ENCODE measurements around the gene SLC25A20. TPM values are rescaled to one million over a fixed set of nuclear protein-coding genes. Genes with fewer than 3 reads are reported as not detected.

SLC25A20 gene
- total RNA-seq, 2 experiments from 2014 or later: 19.2 to 23.9 TPM

DNA sequence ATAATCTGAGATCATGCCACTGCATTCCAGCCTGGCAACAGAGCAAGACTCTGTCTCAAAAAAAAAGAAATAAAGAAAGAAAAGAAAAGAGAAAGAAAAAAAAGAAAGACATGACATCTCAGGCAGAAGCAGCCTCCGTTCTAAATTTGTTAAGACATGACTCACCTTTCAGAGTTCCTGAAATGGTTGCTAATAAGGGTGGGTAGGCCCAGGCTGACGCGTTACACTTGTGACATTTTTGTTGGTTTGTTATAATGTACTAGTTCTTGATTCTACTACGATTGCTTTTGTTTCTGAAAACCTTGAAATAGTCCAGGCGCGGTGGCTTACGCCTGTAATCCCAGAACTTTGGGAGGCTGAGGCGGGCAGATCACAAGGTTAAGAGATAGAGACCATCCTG is 21.0 kb downstream of the SLC25A20 start:
- Mint-ChIP-seq H3K9me3 (no peaks in the 10 kb centered on the region), H3K27ac (no peak overlapping the region), H3K4me3 (no peak overlapping the region), H3K27me3 (no peaks in the 10 kb centered on the region), H3K4me1 (no peaks in the 10 kb centered on the region), H3K36me3 (peaks cover 9% of the 10 kb centered on the region)
- no peak for DNase-seq

DNA sequence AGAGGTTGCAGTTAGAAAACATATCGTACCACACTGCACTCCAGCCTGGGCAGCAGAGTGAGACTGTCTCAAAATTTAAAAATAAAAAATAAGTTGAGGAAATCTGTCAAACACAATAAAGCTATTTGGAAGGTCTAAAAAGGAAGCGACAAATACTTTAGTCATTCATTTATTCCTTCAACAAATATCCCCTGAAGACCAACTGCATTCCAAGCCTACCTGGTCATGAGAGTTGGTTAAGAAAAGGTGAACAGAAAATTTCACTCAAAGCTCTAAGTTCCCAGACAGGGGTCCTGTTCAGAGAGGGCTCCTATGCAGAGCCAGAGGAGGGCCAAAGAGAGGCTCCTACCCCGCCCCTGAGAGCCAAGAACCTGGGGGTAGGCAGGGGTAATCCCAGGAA is 35.6 kb downstream of the SLC25A20 start:
- Mint-ChIP-seq H3K36me3 (peaks cover 3% of the 10 kb centered on the region), H3K4me3 (no peak overlapping the region), H3K27me3 (no peaks in the 10 kb centered on the region), H3K9me3 (no peaks in the 10 kb centered on the region), H3K27ac (no peak overlapping the region), H3K4me1 (peaks cover 2% of the 10 kb centered on the region)
- DNase-seq: no peak

DNA sequence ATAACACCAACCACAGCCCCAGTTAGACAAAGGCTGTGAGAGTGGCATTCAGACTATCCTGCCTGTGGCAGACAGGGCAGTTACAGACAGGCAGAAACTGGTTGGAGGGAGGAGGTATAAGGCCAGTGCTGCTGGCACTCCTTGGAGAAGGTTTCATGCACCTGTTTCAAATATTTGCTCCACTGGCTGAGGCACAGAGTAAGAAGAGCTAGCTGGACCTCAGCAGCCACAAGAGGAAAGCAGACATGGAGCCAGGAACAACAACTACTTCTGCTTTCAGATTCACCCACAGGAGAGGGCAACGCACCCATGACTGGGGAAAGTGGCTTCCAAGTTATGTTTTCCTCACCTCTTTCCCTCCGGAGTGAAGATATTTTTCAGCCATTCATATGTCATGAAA is 39.5 kb downstream of the SLC25A20 start:
- Mint-ChIP-seq H3K4me1 (peaks cover 2% of the 10 kb centered on the region), H3K4me3 (no peak overlapping the region), H3K27me3 (no peaks in the 10 kb centered on the region), H3K36me3 (peaks cover 3% of the 10 kb centered on the region), H3K9me3 (no peaks in the 10 kb centered on the region), H3K27ac (no peak overlapping the region)
- no peak for DNase-seq

DNA sequence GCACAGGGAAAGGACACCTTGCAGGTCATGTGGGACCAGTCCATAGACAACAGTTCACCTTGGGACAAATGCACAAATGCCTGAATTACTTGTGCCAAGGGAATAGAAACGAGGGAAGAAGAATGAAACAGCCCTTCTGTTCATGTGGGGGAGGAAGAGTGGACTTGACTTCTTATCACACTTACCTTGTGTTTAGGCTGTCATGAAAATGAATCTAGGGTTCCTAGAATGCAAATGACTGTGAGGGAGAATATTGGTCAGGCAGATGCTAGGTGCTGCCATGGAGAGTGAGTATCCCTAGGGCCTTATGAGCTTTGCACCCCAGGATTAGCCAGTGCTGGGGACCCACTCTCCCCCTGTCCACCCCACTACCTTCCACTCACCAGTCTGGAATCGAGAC is 40.0 kb downstream of the SLC25A20 start:
- no peak for DNase-seq
- Mint-ChIP-seq H3K4me1 (peaks cover 2% of the 10 kb centered on the region), H3K9me3 (no peaks in the 10 kb centered on the region), H3K36me3 (peaks cover 3% of the 10 kb centered on the region), H3K4me3 (no peak overlapping the region), H3K27ac (no peak overlapping the region), H3K27me3 (no peaks in the 10 kb centered on the region)

DNA sequence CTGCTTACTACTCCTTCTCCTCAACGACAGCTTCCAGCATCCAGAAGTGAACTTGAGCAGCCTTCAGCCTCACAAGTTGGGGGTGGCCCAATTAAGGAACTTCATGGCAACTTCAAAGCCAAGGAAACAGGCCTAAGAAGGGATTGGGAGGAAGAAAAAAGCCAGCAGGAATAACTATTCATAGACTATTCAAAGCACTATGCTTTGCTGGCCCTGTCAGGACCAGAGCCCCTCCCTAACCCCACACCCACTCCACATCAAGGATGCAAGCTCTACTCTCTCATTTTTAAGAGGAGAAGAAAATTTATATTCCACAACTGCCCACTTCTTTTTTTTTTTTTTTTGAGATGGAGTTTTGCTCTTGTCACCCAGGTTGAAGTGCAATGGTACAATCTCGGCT is 41.0 kb downstream of the SLC25A20 start:
- H3K27me3 Mint-ChIP-seq: no peaks in the 10 kb centered on the region
- no peak overlapping the region for H3K27ac Mint-ChIP-seq
- H3K9me3 Mint-ChIP-seq: no peaks in the 10 kb centered on the region
- no peak for DNase-seq
- peaks cover 1% of the 10 kb centered on the region for H3K4me1 Mint-ChIP-seq
- H3K4me3 Mint-ChIP-seq: no peak overlapping the region
- peaks cover 3% of the 10 kb centered on the region for H3K36me3 Mint-ChIP-seq

DNA sequence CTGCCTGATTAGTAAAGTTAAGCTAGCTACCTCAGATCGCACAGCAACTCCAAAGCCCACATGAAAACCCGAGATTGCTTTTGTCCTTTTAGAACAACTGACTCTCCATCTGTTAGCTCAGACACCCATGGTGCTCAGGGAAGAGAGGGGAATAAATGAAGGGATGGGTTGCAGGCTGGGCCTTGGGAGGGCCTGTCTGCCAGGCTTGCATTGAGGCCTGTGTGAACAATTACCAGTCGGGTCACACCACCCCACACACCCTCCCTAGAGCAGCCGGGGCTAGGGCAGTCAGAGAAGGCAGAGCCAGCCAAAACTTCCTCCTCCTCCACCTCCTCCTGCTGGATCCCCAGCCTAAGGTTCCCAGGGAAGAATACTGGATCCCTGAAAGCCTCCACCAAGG is 42.2 kb downstream of the SLC25A20 start:
- no peak for DNase-seq
- H3K27me3 Mint-ChIP-seq: no peaks in the 10 kb centered on the region
- no peaks in the 10 kb centered on the region for H3K9me3 Mint-ChIP-seq
- H3K4me1 Mint-ChIP-seq: no peaks in the 10 kb centered on the region
- H3K4me3 Mint-ChIP-seq: no peak overlapping the region
- no peak overlapping the region for H3K27ac Mint-ChIP-seq
- no peaks in the 10 kb centered on the region for H3K36me3 Mint-ChIP-seq

DNA sequence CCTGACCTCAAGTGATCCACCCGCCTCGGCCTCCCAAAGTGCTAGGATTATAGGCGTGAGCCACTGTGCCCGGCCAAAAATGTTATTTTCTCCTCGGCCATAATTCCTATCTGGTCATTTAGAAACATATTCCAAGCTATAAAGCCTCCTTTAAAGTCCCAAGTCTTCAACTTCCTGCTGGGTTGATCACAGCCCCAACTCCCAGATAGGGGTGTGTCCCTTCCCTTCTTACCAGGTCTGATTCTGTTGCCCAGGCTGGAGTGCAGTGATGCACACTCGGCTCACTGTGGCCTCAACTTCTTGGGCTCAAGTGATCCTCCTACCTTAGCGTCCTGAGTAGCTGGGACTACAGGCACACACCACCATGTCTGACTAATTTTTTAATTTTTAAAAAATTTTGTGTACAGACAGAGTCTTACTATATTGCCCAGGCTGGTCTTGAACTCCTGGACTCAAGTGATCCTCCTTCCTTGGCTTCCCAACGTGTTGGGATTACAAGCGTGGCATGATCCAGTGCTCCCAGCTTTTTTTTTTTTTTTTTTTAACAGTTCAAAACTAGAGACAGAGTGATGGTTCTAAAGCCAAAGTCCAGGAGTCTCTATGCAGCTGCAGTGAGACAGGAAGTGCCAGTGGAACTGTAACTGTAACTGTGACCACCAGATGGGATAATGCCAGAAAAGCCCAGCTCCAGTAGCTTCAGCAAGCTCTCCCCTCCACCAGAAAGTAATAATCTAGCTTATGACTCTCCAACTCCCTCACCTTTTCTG is 42.8 kb downstream of the SLC25A20 start:
- no peaks in the 10 kb centered on the region for H3K27me3 Mint-ChIP-seq
- no peak overlapping the region for H3K4me3 Mint-ChIP-seq
- no peaks in the 10 kb centered on the region for H3K9me3 Mint-ChIP-seq
- H3K4me1 Mint-ChIP-seq: no peaks in the 10 kb centered on the region
- H3K36me3 Mint-ChIP-seq: no peaks in the 10 kb centered on the region
- no peak for DNase-seq
- H3K27ac Mint-ChIP-seq: no peak overlapping the region

DNA sequence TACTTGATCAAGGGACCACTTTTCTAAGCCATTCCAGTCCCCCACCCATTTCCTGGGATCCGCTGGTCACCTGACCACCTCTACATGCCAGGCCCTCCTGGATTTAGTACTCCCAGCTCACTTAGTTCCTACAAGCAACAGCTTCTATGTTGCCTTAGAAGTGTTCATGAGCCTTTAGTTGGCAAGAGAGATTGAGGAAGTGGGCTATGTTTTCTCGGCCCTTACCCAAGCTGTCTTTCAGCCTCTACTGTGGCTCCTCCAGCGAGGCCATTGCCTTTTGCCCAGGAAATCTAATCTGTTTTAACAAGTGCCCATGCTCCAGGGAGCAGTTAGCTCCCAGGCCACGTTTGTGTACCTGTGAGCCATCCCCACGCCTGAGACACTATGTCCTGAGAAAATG is 46.5 kb downstream of the SLC25A20 start:
- Mint-ChIP-seq H3K27ac (no peak overlapping the region), H3K4me3 (no peak overlapping the region), H3K9me3 (no peaks in the 10 kb centered on the region), H3K36me3 (no peaks in the 10 kb centered on the region), H3K27me3 (no peaks in the 10 kb centered on the region), H3K4me1 (peaks cover 9% of the 10 kb centered on the region)
- DNase-seq: no peak

DNA sequence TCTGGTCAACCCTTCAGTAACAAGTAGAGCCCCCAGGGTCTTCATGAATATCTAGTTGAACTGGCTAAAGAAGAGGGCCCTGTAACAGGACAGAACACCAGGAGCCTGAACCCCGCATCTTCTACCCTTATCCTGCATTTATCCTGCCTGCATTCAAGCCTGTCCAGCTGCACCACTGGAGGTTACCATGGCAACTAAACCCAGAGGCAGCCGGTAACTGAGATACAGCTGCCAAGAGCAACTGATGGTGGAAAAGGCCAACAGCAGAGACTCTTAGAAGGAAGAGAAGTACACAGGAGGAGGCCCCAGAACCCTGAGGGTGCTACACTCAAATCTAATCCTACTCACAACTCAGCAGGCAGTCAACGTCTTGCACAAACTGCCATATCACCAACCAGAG is 47.3 kb downstream of the SLC25A20 start:
- Mint-ChIP-seq H3K4me1 (peaks cover 13% of the 10 kb centered on the region), H3K27me3 (no peaks in the 10 kb centered on the region), H3K9me3 (no peaks in the 10 kb centered on the region), H3K36me3 (no peaks in the 10 kb centered on the region), H3K4me3 (no peak overlapping the region), H3K27ac (no peak overlapping the region)
- DNase-seq: no peak

DNA sequence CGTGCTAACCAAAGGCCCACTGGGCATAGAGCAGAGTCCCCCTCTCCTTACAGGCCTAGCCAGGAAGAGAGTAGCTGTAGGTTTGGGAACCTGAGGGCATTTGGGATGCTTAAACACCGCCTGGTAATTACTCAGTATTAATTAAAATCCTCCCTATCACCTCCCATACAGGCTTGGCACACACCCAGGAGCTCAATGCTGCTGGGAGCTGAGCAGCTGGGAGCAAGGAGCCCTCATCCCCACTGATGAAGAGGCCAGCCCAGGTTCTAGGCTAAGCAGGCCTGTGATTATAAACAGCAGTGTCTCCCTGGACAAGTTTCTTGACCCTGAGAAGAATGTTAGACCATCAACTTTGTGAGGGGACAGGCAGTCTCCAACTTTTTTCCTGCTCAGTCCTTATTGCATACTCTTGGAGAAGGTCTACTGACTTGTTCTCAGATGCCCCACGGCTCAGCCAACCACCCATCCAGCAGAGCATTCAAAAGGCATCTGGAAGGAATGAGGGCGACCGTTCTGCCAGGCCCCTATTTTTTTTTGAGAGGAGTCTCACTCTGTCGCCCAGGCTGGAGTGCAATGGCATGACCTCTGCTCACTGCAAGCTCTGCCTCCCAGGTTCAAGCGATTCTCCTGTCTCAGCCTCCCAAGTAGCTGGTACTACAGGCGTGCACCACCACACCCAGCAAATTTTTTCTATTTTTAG is 49.7 kb downstream of the SLC25A20 start:
- no peak overlapping the region for H3K27ac Mint-ChIP-seq
- H3K9me3 Mint-ChIP-seq: no peaks in the 10 kb centered on the region
- H3K4me3 Mint-ChIP-seq: no peak overlapping the region
- H3K36me3 Mint-ChIP-seq: peaks cover 10% of the 10 kb centered on the region
- no peak for DNase-seq
- H3K27me3 Mint-ChIP-seq: no peaks in the 10 kb centered on the region
- H3K4me1 Mint-ChIP-seq: peaks cover 26% of the 10 kb centered on the region

DNA sequence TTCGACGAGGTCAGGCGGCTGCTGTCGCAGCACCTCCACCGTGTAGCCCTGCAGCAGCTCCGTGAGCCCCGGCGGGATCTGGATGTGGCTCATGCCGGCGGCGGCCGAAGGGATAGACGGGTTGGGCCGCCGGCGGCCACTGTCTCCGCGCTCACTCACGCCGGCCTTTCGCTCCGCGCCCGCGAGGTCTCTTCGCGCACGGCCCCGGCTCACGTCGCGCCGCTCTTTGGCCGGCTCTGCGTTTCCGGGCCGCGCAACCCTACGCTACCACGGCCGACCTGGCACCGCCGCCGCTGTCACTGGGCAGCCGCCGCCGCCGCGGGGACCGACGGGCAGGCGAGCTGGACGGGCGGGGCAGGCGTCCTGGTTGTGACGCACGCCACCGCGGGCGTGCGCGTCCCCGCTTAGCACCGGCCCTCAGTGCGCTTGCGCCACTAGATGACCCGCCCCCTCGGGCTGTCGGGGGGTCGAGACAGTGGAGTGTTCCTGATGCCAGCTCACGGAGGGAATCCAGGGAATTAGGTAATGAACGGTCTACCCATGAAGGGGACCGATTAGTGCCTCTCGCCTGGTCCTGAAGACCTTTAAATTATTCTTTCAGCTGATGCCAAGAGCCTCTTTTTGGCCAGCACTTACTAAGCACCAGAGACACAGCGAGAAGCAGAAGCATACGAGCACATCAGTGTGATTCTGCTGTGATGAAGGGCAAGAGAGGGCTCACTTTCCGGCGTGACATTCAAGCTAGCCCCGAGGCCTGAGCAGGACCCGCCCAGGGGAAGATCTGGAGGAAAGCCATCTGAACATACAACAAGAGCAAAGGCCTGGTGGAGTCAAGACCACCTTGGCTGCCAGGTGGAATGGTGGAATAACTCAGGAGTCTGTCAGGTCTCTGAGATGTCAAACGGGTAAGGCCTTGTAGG is 50.9 kb downstream of the SLC25A20 start, which contains the start of gene PRKAR2A:
TSS of gene PRKAR2A (minus strand) at position 371 of the 920 bp plus-strand sequence. CDS start at position 93, 278 bp downstream.
- Mint-ChIP-seq H3K27me3 (no peaks in the 10 kb centered on the region), H3K4me3 (peak within 1 kb of the TSS; percentile 86), H3K36me3 (peaks cover 13% of the 10 kb centered on the region), H3K4me1 (peaks cover 26% of the 10 kb centered on the region), H3K27ac (peak within 1 kb of the TSS; percentile 88), H3K9me3 (no peaks in the 10 kb centered on the region)
- peak; percentile 87 for DNase-seq

DNA sequence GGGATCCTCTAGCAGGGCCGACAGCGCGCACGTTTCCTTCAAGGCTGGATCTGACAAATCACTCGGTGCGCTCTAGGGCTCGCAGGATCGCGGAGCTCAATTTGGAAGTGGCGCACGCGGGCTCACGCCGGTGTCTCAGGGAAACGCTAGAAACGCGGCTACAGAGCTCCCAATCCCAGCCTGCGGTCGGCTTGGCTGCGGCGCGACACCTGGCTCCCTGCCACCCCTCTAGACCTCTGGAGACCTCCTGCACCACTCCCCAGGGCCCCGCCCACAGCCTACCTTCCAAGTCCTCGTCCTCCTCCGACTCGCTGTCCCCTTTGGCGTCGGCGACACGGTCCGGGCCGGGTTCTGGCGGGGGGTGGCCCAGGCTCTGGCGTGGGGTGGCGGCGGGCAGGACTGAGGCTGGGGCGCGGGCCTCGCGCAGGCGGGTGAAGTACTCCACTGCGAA is 51.6 kb downstream of the SLC25A20 start:
- Mint-ChIP-seq H3K9me3 (no peaks in the 10 kb centered on the region), H3K27ac (peak overlapping the region; percentile 76), H3K27me3 (no peaks in the 10 kb centered on the region), H3K36me3 (peaks cover 13% of the 10 kb centered on the region), H3K4me1 (peaks cover 29% of the 10 kb centered on the region), H3K4me3 (peak overlapping the region; percentile 86)
- peak; percentile 58 for DNase-seq

DNA sequence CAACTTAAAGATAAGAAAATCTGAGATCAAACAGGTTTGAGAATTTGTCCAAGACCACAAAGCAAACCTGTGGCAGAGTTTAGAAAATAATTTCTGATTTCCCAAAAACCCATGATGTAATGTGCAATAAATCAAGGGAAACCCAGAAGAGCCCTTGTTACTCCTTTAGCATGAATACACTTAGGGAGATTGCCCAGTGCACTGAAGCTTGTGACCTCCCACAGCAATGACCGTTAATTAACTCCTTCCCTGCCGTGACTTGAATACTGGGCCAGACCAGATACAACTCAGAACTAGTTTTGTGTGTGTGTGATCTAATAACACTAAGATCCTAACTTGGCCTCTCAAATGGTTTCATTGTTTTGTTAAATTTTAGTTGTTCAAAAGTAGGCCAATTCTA is 53.5 kb downstream of the SLC25A20 start:
- H3K4me3 Mint-ChIP-seq: peak overlapping the region; percentile 25
- H3K27ac Mint-ChIP-seq: no peak overlapping the region

DNA sequence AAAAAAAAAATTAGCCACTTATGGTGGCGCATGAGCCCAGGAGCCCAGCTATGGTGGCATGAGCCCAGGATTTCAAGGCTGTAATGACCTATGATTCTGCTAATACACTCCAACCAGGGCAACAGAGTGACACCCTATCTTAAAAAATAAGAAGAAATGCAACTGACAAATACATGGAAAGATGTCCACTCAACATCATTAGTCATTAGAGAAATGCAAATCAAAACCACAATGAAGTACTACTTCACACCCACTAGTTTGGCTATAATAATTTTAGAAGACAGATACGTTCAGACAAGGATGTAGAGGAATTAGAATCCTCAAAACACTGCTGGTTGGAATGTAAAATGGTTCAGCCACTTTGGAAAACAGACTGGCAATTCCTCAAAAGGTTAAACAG is 61.5 kb downstream of the SLC25A20 start:
- Mint-ChIP-seq H3K27ac (no peak overlapping the region), H3K4me3 (no peak overlapping the region), H3K36me3 (peaks cover 23% of the 10 kb centered on the region), H3K27me3 (no peaks in the 10 kb centered on the region), H3K4me1 (peaks cover 9% of the 10 kb centered on the region), H3K9me3 (no peaks in the 10 kb centered on the region)
- DNase-seq: no peak

More for the DNA sequence above, 53.5 kb downstream of the SLC25A20 start:
- no peaks in the 10 kb centered on the region for H3K9me3 Mint-ChIP-seq
- no peaks in the 10 kb centered on the region for H3K27me3 Mint-ChIP-seq
- DNase-seq: no peak
- peaks cover 29% of the 10 kb centered on the region for H3K4me1 Mint-ChIP-seq
- H3K36me3 Mint-ChIP-seq: peaks cover 13% of the 10 kb centered on the region
